HCEC 1CT (cell line): Measurements from ENCODE around the gene ATP10A.
"Not testable (repeated sequence)": the region's sequence is repeated elsewhere in the genome, so short reads cannot be mapped to it uniquely, and the experiment has no call there.

Experiments used
- DNase-seq: peaks from one replicate; pipeline ENCODE4 v3.0.0-alpha.2; 2017

The ATP10A gene

GRCh38 chr15:25858952-25859760 is 4.0 kb downstream of the ATP10A start:
- no peak for DNase-seq

- not testable (repeated sequence) for DNase-seq
Measured at GRCh38 chr15:25856059-25856458, 7.1 kb downstream of the ATP10A start.

- no peak for DNase-seq
Measured at GRCh38 chr15:25852661-25853524, 10.2 kb downstream of the ATP10A start.

- DNase-seq: no peak
Measured at GRCh38 chr15:25852027-25852426, 11.1 kb downstream of the ATP10A start.

- peak; percentile 58 for DNase-seq
Measured at GRCh38 chr15:25850154-25851111, 12.7 kb downstream of the ATP10A start.

GRCh38 chr15:25849157-25849921 is 13.8 kb downstream of the ATP10A start:
- peak; percentile 17 for DNase-seq

- DNase-seq: no peak
Measured at GRCh38 chr15:25848784-25849156, 14.4 kb downstream of the ATP10A start.

- DNase-seq: no peak
Measured at GRCh38 chr15:25848325-25848724, 14.8 kb downstream of the ATP10A start.

- no peak for DNase-seq
Measured at GRCh38 chr15:25847051-25847450, 16.1 kb downstream of the ATP10A start.

- DNase-seq: no peak
Measured at GRCh38 chr15:25846377-25846776, 16.8 kb downstream of the ATP10A start.

- DNase-seq: no peak
Measured at GRCh38 chr15:25844981-25845680, 18.0 kb downstream of the ATP10A start.

- no peak for DNase-seq
Measured at GRCh38 chr15:25844542-25844941, 18.6 kb downstream of the ATP10A start.

- DNase-seq: no peak
Measured at GRCh38 chr15:25844076-25844475, 19.1 kb downstream of the ATP10A start.

GRCh38 chr15:25839638-25840156 is 23.4 kb downstream of the ATP10A start:
- DNase-seq: no peak

GRCh38 chr15:25838871-25839195 is 24.3 kb downstream of the ATP10A start:
- DNase-seq: no peak

GRCh38 chr15:25838191-25838870 is 24.8 kb downstream of the ATP10A start:
- no peak for DNase-seq

- DNase-seq: no peak
Measured at GRCh38 chr15:25832158-25832557, 31.0 kb downstream of the ATP10A start.

GRCh38 chr15:25830844-25831451 is 32.2 kb downstream of the ATP10A start:
- peak; percentile 70 for DNase-seq

GRCh38 chr15:25829073-25829472 is 34.1 kb downstream of the ATP10A start:
- no peak for DNase-seq

- DNase-seq: no peak
Measured at GRCh38 chr15:25825207-25825606, 37.9 kb downstream of the ATP10A start.
